ENCODE measurements around the gene PDE4B. TPM values are rescaled to one million over a fixed set of nuclear protein-coding genes. Genes with fewer than 3 reads are reported as not detected.

Gene PDE4B
- total RNA-seq (10 to 100 TPM in 3 of 4 donors, 1 to 10 TPM in 1; 5.5 to 17.2 (median 11.2) TPM), polyA plus RNA-seq (10 to 100 TPM in 1 of 3 donors, 1 to 10 TPM in 2; 1.6 to 16.2 (median 3.0) TPM)

- Histone ChIP-seq H3K9me3 (no peaks in the 10 kb centered on the region), H3K27ac (no peak within 1 kb of the TSS), H3K27me3 (peaks cover 0 to 31% (median 17%) of the 10 kb centered on the region in 3 donors), H3K4me1 (peaks cover 0 to 7% (median 6%) of the 10 kb centered on the region in 4 donors), H3K36me3 (no peaks in the 10 kb centered on the region), H3K4me3 (peak within 1 kb of the TSS in 3 of 4 donors; percentile 18 to 38 (median 35))
- intact Hi-C loops (cut with DNase I) = no loop called here
- TF ChIP-seq EP300 (IDR thresholded peaks at IDR 0.05) (no peak), POLR2AphosphoS5 (IDR thresholded peaks at IDR 0.05) (no peak), POLR2A (IDR thresholded peaks at IDR 0.05) (no peak)
- TF ChIP-seq, protein P1, sequence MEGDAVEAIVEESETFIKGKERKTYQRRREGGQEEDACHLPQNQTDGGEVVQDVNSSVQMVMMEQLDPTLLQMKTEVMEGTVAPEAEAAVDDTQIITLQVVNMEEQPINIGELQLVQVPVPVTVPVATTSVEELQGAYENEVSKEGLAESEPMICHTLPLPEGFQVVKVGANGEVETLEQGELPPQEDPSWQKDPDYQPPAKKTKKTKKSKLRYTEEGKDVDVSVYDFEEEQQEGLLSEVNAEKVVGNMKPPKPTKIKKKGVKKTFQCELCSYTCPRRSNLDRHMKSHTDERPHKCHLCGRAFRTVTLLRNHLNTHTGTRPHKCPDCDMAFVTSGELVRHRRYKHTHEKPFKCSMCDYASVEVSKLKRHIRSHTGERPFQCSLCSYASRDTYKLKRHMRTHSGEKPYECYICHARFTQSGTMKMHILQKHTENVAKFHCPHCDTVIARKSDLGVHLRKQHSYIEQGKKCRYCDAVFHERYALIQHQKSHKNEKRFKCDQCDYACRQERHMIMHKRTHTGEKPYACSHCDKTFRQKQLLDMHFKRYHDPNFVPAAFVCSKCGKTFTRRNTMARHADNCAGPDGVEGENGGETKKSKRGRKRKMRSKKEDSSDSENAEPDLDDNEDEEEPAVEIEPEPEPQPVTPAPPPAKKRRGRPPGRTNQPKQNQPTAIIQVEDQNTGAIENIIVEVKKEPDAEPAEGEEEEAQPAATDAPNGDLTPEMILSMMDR (IDR thresholded peaks at IDR 0.05) = no peak
- DNase-seq = no peak
- WGBS, 2 donors = 1% methylated on average over 67 of the region's 67 CpGs
Observed at GRCh38 chr1:65792669-65793358, at the start of gene PDE4B. PDE4B (plus strand) TSS chr1:65792895.

DNA sequence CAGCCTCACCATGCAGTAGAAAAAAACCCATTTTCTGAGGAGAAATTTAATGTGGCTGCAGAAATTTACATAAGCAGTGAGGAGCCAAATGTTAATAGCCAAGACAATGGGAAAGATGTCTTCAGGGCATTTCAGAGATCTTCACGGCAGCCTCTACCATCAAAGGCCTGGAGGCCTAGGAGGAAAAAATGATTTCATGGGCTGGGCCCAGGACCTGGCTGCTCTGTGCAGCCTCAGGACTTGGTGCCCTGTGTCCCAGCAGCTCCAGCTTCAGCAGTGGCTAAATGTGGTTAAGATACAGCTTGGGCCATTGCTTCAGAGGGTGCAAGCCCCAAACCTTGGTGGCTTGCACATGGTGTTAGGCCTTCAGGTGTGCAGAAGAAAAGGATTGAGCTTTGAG is 48.0 kb upstream of the PDE4B start:
- Histone ChIP-seq H3K27me3 (no peaks in the 10 kb centered on the region), H3K27ac (no peak overlapping the region), H3K4me3 (no peak overlapping the region), H3K4me1 (no peaks in the 10 kb centered on the region), H3K9me3 (peaks cover 0 to 7% (median 0%) of the 10 kb centered on the region in 4 donors), H3K36me3 (no peaks in the 10 kb centered on the region)
- DNase-seq = no peak
- intact Hi-C loops (cut with DNase I) = no loop called here
- 96 to 98% methylated on average over 1 of the region's 1 CpG for WGBS, 2 donors
- TF ChIP-seq, protein P1 (IDR thresholded peaks at IDR 0.05) = no peak
- no peak for TF ChIP-seq POLR2A (IDR thresholded peaks at IDR 0.05)
- no peak for TF ChIP-seq POLR2AphosphoS5 (IDR thresholded peaks at IDR 0.05)
- TF ChIP-seq EP300 (IDR thresholded peaks at IDR 0.05) = no peak

GRCh38 chr1:65751961-65752360 is 40.7 kb upstream of the PDE4B start:
- no peaks in the 10 kb centered on the region for H3K27me3 ChIP-seq
- TF ChIP-seq POLR2AphosphoS5 (IDR thresholded peaks at IDR 0.05) (no peak), POLR2A (IDR thresholded peaks at IDR 0.05) (no peak), EP300 (IDR thresholded peaks at IDR 0.05) (no peak)
- TF ChIP-seq, protein P1 (IDR thresholded peaks at IDR 0.05) = no peak
- H3K4me1 ChIP-seq = no peaks in the 10 kb centered on the region
- no peaks in the 10 kb centered on the region for H3K9me3 ChIP-seq
- no peak overlapping the region for H3K27ac ChIP-seq
- intact Hi-C loops (cut with DNase I) = no loop called here
- H3K36me3 ChIP-seq = no peaks in the 10 kb centered on the region
- 47 to 67% methylated on average over 3 of the region's 3 CpGs for WGBS, 2 donors
- DNase-seq = no peak
- no peak overlapping the region for H3K4me3 ChIP-seq

DNA sequence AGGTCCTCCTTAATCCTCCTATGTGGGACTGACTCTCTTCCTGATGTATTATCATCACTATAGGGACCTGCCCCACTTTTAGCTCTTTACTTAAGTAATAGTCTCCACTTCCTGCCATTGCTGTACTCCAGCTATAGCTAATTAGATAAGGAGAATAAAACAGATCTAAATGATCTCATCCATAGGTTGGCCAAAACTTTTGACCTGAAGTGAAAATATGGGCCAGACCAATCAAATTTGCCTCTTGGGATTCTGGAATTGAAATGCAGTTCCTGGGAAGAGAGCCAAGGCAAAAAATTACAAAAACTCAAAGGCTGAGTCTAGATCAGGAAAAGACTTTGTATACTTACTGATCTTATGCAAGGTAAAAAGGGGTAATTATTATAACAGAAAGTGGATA is 36.1 kb upstream of the PDE4B start:
- TF ChIP-seq EP300 (IDR thresholded peaks at IDR 0.05) = no peak
- no peak for TF ChIP-seq POLR2A (IDR thresholded peaks at IDR 0.05)
- TF ChIP-seq POLR2AphosphoS5 (IDR thresholded peaks at IDR 0.05) = no peak
- TF ChIP-seq, protein P1 (IDR thresholded peaks at IDR 0.05) = no peak
- H3K27ac ChIP-seq = no peak overlapping the region
- DNase-seq = no peak
- intact Hi-C loops (cut with DNase I) = no loop called here
- H3K4me3 ChIP-seq = no peak overlapping the region
- no peaks in the 10 kb centered on the region for H3K27me3 ChIP-seq
- H3K4me1 ChIP-seq = no peaks in the 10 kb centered on the region
- H3K36me3 ChIP-seq = no peaks in the 10 kb centered on the region
- no peaks in the 10 kb centered on the region for H3K9me3 ChIP-seq

Data from sigmoid colon (tissue), 7 donors.